HTR-8/SVneo (cell line): ENCODE data around the gene HERC3.

Source experiments
- DNase-seq: peaks from one replicate; pipeline ENCODE4 v3.0.0; 2011; ENCODE audit warnings: low spot score, mixed read lengths; ENCODE audit not compliant: insufficient read length
- FAIRE-seq: peaks from 2 replicates; lab custom pipeline; 2011; peaks lifted over from hg19 to GRCh38; lab: Jason Lieb, UNC

Gene HERC3

DNA sequence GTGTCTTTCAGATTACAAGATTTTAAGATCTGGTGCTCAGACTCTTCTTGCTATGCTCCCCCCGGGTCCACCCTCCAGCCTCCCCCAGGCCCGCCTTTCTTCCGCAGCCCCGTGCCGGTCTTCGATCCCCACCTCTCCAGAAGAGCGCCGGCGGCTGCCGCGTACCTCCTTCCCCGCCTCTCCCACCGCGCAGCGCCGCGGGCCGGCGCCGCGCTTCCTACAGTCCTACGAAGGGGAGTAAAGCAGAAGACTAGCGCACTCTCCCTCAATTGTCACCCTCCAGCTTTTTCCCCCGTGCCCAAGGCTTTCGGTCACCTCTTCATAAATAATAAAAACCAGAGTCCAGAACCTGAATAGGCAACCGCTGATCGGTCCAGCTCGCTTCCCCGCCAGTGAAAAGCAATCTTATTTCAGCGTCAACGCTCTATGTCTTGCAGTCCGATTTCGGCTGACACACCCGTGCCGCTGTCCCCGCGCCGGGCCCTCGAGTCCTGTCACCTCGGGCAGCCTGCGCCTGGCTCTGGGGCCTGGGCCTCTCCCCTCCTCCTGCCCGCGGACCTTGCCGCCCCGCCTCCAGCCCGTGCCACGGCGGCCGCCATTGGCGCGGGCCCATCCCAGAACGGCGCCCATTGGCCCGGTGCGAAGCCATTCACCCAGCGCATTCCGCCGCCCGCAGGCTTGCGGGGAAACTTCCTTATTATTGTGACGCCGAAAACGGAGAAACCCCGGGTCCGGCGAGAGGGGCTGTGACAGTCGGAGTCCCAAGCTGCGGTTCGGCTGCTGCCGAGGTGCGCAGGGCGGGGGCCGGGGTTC lies at the start of gene HERC3:
TSS of gene HERC3 (plus strand) at position 694 of the 813 bp plus-strand sequence. CDS start 13,344 bp downstream, outside the sequence.
- FAIRE-seq (peak; percentile 36), DNase-seq (peak; percentile 69)

DNA sequence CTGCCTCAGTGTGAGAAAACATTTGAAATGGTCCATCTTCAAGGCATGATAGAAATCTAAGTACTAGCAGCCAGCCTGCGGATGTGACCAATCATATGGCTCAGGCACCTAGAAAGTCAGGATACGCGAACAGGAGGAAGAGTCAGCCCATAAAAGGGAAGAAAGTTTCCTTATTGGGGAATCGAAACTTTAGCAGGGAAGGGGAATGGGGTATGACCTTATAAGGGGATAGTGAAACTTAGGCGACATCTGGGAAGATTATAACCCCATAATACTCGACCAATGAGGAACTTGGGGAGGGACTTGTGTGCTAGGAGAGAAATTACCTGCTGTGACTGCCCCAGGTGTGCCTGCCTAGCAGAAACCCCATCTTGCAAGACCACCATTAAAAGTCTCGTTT lies 42.5 kb upstream of the HERC3 start:
- FAIRE-seq, result no peak
- DNase-seq, result no peak

DNA sequence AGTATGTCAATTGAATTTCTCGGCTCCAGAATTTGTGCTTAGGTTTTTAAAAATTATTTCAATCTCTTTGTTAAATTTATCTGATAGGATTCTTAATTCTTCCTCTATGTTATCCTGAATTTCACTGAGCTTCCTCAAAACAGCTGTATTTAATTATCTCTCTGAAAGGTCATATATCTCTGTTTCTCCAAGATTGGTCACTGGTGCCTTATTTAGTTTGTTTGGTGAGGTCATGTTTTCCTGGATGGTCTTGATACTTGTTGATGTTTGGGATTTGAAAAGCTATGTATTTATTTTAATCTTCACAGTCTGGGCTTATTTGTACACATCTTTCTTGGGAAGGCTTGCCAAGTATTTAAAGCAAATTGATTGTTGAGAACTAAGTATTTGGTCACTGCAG lies 24.7 kb upstream of the HERC3 start:
- DNase-seq (no peak), FAIRE-seq (no peak)

- DNase-seq (no peak), FAIRE-seq (no peak)
Measured at GRCh38 chr4:88570001-88570400, 22.3 kb upstream of the HERC3 start.

DNA sequence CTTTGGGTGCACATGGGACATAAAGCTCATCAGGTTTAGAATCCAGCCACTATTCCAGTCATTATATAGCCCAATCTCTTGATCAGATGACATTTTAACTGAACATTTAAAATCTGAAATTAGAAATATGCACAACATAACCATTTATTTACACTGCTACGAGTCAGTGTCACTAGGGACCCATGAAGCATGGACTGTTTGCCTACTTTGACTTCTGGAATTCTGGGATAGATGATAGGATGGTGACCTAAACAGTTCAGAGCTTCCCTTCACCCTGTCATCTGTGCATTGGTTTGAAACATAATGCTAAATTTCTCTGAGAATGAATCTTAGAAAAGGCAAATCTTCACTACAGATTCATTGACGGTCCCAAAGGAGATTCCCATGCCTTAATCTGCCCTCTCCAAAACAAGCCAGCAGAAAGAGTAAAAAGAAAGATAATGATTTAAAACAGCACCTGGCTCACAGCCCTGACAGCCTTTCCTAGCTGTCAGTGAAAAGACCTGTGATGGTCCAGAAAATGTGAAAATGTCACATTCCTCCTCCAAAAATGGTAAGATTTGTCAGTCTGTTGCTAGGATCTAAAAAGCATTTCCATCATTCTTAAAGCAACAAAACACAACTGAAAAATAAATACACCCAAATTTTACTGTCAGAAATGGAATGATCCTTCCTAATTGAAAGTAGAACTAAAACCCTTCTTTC lies 18.9 kb upstream of the HERC3 start:
- no peak for DNase-seq
- FAIRE-seq, result no peak

DNA sequence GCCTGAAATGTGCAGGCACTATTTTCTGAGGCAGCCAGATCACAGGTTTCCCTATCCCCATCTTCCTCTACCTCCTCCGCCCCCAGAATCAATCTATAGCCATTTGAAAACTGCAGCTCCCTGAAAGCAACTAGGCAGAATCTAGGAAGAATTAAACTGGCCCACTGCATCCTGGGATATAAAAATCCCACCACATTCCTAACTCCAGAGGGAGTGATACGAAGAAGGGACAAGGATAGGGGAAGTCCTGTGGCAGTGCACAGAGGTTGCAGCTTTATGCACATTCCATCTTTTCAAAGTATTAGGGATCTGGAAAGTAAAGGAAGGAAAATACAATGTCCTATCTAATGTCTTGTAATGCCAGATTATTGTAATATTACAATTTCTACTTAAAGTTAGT lies 18.3 kb upstream of the HERC3 start:
- FAIRE-seq, result no peak
- peak; percentile 15 for DNase-seq

DNA sequence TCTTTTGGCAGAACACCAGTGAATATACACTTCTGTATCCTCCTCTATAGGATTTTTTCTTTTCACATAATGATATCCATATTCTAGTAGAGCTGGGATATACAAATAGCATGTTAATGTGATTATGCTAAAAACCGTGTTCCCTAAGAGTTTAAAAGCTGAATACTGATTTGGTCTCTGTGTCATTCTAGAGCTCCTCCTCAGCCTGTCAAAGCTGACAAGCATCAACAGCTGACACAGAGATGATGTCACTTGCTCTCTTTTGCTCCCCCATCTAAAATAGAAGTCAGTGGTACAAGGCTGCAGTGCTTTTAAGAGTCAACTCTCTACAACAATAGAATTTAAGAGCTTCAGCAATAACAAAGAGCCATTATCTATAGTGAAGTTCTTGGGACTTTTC lies 17.1 kb upstream of the HERC3 start:
- DNase-seq (no peak), FAIRE-seq (no peak)

DNA sequence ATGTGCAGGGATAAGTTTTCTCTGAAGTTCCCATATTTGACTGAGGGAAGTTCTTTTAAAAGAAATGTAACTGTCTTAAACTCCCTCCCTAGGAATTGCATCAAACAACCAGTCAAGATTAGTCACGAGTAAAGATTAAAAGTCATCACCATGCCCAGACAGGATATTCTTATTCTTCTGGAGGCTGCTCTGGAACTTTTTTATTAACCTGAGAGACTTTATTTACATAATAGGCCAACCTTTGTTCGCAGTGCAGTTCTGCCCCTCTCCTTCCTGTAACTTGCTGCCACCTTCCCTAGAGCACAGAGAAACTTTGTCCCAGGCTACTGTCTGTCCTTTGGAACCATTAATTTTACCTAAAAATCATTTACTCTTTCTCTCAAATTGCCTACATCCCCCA lies 9.8 kb upstream of the HERC3 start:
- FAIRE-seq (no peak), DNase-seq (no peak)

DNA sequence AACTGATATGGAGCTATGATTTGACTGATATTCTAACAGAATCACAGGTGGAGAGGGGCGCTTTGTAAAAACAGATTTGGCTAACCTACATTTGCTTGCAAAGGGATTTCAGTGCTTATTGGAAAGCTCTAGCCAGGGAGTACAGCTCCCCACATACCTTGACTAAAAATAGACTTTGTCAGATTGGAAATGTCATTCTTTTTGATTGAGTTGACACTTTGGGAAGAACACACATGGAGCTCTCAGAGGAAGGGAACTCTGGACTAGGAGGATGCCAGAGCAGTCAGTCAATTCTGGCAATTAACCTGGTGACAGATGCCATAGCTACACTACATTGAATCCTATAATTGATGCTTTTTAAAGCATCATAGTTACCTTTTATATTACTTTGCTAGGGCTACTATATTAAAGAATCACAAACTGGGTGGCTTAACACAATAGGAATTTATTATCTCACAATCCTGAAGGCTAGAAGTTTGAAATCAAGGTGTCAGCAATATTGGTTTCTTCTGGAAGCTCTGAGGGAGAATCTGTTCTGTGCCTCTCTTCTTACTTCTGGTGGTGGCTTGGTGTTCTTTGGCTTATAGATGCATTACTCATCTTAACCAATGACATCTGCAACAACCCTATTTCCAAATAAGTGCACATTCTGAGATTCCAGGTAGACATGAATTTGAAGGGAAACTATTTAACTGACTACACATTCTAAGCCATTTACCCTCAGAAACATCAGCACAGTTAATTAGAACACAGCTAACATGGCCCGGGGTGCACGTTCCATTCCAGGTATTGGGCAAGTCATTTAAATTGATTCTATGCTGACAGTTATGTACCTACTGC lies 8.4 kb upstream of the HERC3 start:
- DNase-seq, result no peak
- FAIRE-seq, result no peak

GRCh38 chr4:88584471-88584900 lies 7.8 kb upstream of the HERC3 start:
- FAIRE-seq, result no peak
- no peak for DNase-seq

GRCh38 chr4:88585917-88586316 lies 6.4 kb upstream of the HERC3 start:
- DNase-seq (no peak), FAIRE-seq (no peak)

DNA sequence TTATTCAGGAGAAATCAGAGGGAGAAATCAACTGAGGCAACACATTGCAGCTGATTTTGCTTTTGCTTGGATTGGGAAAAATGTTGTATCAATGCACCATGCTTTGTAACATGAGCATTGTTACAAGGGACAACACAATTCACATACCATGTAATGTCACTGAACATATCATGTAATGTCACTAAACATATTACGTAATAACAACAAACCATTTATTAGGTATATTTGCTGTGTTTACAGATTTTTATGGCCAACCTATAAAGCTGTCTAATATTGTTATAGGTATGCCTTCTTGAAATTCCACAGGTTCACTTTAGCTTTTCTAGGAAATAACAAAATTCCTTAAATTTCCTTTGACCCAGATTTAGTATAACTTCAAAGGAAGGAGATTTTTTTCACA lies 5.0 kb upstream of the HERC3 start:
- DNase-seq (no peak), FAIRE-seq (no peak)

- FAIRE-seq (peak; percentile 9), DNase-seq (peak; percentile 52)
Measured at GRCh38 chr4:88592600-88593448, 544 bp downstream of the HERC3 start.

DNA sequence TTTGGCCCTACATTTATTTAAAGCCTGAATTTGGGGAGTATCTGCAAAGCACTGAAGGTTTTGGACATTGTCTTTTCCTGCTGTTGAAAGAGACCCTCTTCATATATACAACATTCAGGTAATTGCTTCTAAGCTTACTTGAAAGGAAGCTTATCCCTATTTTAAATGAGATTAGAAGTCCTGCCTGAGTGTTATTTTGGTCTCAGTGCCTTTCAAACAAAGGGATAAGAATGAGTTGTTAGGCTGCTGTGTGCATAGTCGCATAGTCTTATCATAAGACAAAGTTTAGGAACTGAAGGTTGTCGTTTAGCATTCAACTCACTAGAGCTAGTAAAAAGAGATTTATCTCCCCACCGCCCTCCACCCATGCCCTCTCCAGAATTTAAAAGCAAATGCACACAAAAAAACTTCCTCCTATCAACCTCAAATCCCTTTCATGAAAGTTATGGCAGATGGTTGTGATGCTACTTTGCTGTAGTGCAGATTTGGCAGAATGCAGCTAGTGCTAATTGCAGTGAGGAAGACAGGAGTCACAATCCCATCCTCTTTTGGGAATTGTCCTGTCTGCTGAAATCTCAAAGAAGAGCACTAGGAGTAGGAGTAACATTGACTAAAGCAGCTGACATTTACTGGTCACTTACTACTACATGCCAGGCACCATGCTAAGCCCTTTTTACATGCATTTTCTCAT lies 5.8 kb downstream of the HERC3 start:
- no peak for DNase-seq
- no peak for FAIRE-seq

DNA sequence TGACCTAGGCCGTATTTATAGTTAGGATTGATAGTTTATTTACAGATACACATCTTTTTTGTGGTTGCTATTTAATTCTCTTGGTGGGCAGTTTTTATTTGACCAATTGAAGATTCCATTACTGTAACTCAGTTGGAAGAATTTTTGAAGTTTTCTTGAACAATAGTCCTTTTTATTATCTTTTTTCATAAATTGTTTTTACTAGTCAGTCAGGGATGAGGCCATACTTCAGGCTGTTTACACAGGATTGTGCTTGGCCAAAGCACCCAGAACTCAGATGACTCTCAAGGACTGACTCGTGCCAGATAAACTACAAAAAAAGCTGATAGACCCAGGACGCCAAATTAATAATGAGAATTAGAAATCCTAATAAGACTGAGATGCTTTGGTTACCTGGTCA lies 7.0 kb downstream of the HERC3 start:
- DNase-seq (no peak), FAIRE-seq (no peak)

- no peak for FAIRE-seq
- DNase-seq, result no peak
Measured at GRCh38 chr4:88599714-88600113, 7.4 kb downstream of the HERC3 start.

DNA sequence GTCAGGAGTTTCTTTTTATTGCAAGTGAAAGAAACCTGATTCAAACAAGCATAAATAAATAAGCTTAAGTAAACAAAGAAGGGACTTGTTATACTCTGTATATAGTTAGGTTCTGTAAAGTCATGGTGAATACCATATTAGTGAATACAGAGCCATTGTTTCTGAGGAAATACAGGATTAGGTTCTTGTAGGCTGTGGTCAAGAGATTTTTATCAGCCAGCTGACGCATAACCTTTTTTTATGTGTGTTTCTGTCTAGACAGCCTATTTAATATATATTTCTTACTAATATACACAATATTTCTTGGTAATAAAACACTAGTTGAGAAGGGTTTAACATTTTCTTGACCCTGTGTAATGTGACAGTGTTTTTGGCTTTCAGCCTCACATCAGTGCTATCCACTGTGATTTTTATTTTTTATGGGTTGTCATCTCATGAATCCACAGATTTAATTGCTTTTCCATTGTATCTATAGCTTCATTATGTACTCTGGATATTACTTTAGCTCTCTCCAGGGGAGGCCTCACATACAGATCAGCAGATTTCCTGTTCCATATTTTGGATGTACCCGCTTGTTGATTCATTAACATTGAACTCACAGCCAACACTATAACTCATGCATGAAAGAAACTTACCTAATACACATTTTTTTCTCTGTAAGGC lies 8.0 kb downstream of the HERC3 start:
- FAIRE-seq, result no peak
- DNase-seq, result no peak

DNA sequence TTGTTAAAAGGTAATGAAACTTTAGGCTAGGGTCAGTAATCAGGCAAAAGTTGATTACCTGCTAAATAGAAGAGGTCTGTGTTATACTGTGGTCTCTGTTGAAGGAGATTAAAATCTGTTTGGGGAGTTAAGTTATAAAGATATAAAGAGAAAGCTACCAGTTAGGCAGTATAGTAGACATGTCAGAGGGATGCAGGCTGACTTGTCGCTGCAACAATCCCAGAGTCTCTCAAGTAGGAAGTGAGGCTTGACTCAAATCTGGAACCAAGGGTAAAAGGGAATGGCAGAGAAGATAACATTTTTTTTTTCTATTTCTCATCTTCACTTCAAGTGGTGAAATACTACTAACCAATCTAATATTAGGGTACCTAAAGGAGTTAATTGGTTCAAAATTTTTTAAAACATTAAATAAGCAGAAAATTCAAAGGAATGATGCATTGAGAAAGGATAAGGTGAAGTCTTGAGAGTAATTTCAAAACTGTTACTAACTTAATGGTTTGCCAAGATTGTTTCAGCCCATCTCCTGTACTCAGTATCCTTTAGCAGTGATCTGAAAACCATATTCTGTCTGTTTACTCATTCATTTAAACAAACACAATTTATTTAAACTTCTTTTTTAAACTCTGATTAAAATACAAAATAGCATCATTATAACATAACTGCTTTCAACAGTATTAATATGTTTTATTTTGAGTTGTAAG lies 12.8 kb downstream of the HERC3 start:
- FAIRE-seq, result no peak
- no peak for DNase-seq
